HT-29 (cell line): Measurements from ENCODE around the gene MAP3K5. TPM values are rescaled to one million over a fixed set of nuclear protein-coding genes. Genes with fewer than 3 reads are reported as not detected.
"Not testable (repeated sequence)": the region's sequence is repeated elsewhere in the genome, so short reads cannot be mapped to it uniquely, and the experiment has no call there.

Experiments
- DNase-seq: peaks from one replicate; pipeline ENCODE4 v3.0.0-alpha.2; 2015; ENCODE audit warnings: low spot score
- total RNA-seq: library from RNA; depleted of rRNA; stranded (reverse); fragments of >200 nt; shearing (Covaris generic); gene quantifications from 2 replicates; pipeline ENCODE4 v1.2.3, GENCODE V29; 2014

MAP3K5 gene
- total RNA-seq, 1 experiment from 2014 or later = 11.8 TPM

- DNase-seq = not testable (repeated sequence)
Measured at GRCh38 chr6:136687894-136688293, 104.4 kb downstream of the MAP3K5 start.

- DNase-seq = no peak
Measured at GRCh38 chr6:136685540-136686108, 106.7 kb downstream of the MAP3K5 start.

- DNase-seq = no peak
Measured at GRCh38 chr6:136684466-136684865, 107.8 kb downstream of the MAP3K5 start.

- DNase-seq = no peak
Measured at GRCh38 chr6:136683209-136683941, 108.9 kb downstream of the MAP3K5 start.

GRCh38 chr6:136682292-136682691 is 110.0 kb downstream of the MAP3K5 start:
- DNase-seq = no peak

GRCh38 chr6:136677822-136678221 is 114.5 kb downstream of the MAP3K5 start:
- DNase-seq = peak; percentile 84

- DNase-seq = no peak
Measured at GRCh38 chr6:136677344-136677743, 114.9 kb downstream of the MAP3K5 start.

GRCh38 chr6:136676075-136676474 is 116.2 kb downstream of the MAP3K5 start:
- DNase-seq = peak; percentile 56

GRCh38 chr6:136673571-136673970 is 118.7 kb downstream of the MAP3K5 start:
- no peak for DNase-seq

- DNase-seq = no peak
Measured at GRCh38 chr6:136672144-136672543, 120.1 kb downstream of the MAP3K5 start.

- peak; percentile 86 for DNase-seq
Measured at GRCh38 chr6:136669299-136669699, 123.0 kb downstream of the MAP3K5 start.

GRCh38 chr6:136668571-136668970 is 123.7 kb downstream of the MAP3K5 start:
- no peak for DNase-seq

- no peak for DNase-seq
Measured at GRCh38 chr6:136666041-136666440, 126.2 kb downstream of the MAP3K5 start.

- DNase-seq = no peak
Measured at GRCh38 chr6:136662347-136663237, 129.7 kb downstream of the MAP3K5 start.

GRCh38 chr6:136660727-136661126 is 131.6 kb downstream of the MAP3K5 start:
- DNase-seq = no peak

- DNase-seq = no peak
Measured at GRCh38 chr6:136659991-136660499, 132.2 kb downstream of the MAP3K5 start.

GRCh38 chr6:136658711-136659110 is 133.6 kb downstream of the MAP3K5 start:
- DNase-seq = no peak

GRCh38 chr6:136657666-136658065 is 134.6 kb downstream of the MAP3K5 start:
- DNase-seq = no peak

GRCh38 chr6:136656121-136656520 is 136.2 kb downstream of the MAP3K5 start:
- DNase-seq = no peak

GRCh38 chr6:136655239-136656014 is 136.8 kb downstream of the MAP3K5 start:
- DNase-seq = no peak

GRCh38 chr6:136654086-136654485 is 138.2 kb downstream of the MAP3K5 start:
- no peak for DNase-seq
